ENCODE results near the gene GPRC5B. TPM values are rescaled to one million over a fixed set of nuclear protein-coding genes. Genes with fewer than 3 reads are reported as not detected.

Gene GPRC5B
- total RNA-seq, 1 experiment from 2014 or later, result 137 TPM

- Mint-ChIP-seq H3K4me3 (no peak overlapping the region), H3K27ac (no peak overlapping the region; a peak in 2 of 7 replicates), H3K4me1 (peaks cover 16 to 20% of the 10 kb centered on the region in 2 experiments), H3K36me3 (ENCODE audit: insufficient read depth in 1 of 3, low read depth in 3 of 3) (peaks cover 20 to 36% (median 23%) of the 10 kb centered on the region in 3 experiments), H3K9me3 (peaks cover 36 to 38% of the 10 kb centered on the region in 2 experiments), H3K27me3 (ENCODE audit: low read depth) (no peaks in the 10 kb centered on the region)
- no peak for DNase-seq
- no peaks in the 10 kb centered on the region for H4K20me1 ChIP-seq (ENCODE audit: control insufficient read depth, insufficient read depth, insufficient read length)
- H2BK12ac ChIP-seq (ENCODE audit: insufficient read length, low read depth, low read length), result no peak overlapping the region
- H3K27ac ChIP-seq (ENCODE audit: insufficient read length, low read depth, low read length), result no peak overlapping the region
- peaks cover 17% of the 10 kb centered on the region for H3K9me3 ChIP-seq (ENCODE audit: control insufficient read depth, low read depth, low read length)
- H3K23ac ChIP-seq (ENCODE audit: insufficient read length, low read depth, low read length), result no peak overlapping the region
- no peak overlapping the region for H2BK5ac ChIP-seq (ENCODE audit: insufficient read length, low read length)
- no peaks in the 10 kb centered on the region; the same call in 1 of the 2 replicates for H3K4me1 ChIP-seq (ENCODE audit: insufficient read depth, low read length)
- no peak overlapping the region for H3K14ac ChIP-seq (ENCODE audit: insufficient read depth, low read length)
- no CpG with 5 or more reads among the region's 5 CpGs for WGBS (ENCODE audit: extremely low coverage, insufficient read length, low lambda C conversion rate)
- H3K18ac ChIP-seq (ENCODE audit: insufficient read length, low read depth, low read length), result no peak overlapping the region
- no peak overlapping the region for H2BK120ac ChIP-seq (ENCODE audit: low read depth, low read length, poor library complexity, severe bottlenecking)
- no peaks in the 10 kb centered on the region for H3K79me2 ChIP-seq (ENCODE audit: insufficient read depth, low read length)
- H2AK5ac ChIP-seq (ENCODE audit: insufficient read length, low read length), result no peak overlapping the region
- no peak overlapping the region for H3K4me2 ChIP-seq (ENCODE audit: insufficient read depth, insufficient read length, low read length)
- no peak for TF ChIP-seq CTCF (conservative IDR thresholded peaks at IDR 0.05)
- H3K9ac ChIP-seq (ENCODE audit: extremely low read depth, insufficient read length, low read length), result no peak overlapping the region
- no peak overlapping the region for H4K8ac ChIP-seq (replicated peaks; ENCODE audit: insufficient read length, low read depth, low read length)
- H2BK20ac ChIP-seq (ENCODE audit: low read depth, low read length, poor library complexity, severe bottlenecking), result no peak overlapping the region
- H3K56ac ChIP-seq (ENCODE audit: insufficient read length, low read depth, low read length), result no peak overlapping the region
- H3K4ac ChIP-seq (ENCODE audit: low read depth, low read length), result no peak overlapping the region
- no peaks in the 10 kb centered on the region for H3K79me1 ChIP-seq (ENCODE audit: insufficient read depth, low read depth, low read length, poor library complexity, severe bottlenecking)
- H3T11ph ChIP-seq (ENCODE audit: low read length), result no peak overlapping the region
- H2BK15ac ChIP-seq (ENCODE audit: low read depth, low read length), result no peak overlapping the region
- no peaks in the 10 kb centered on the region for H3K23me2 ChIP-seq (ENCODE audit: insufficient read length, low read depth, low read length, poor library complexity, severe bottlenecking)
- H2AFZ ChIP-seq (ENCODE audit: low read length), result no peak overlapping the region
- H4K91ac ChIP-seq (ENCODE audit: insufficient read length, low read depth, low read length), result no peak overlapping the region
- H3K27me3 ChIP-seq (ENCODE audit: insufficient read depth, low read length), result no peaks in the 10 kb centered on the region
- H4K5ac ChIP-seq (ENCODE audit: insufficient read length, low read depth, low read length), result no peak overlapping the region
Measured at GRCh38 chr16:19808061-19808641, 76.5 kb downstream of the GPRC5B start.

Other genes starting within 250 kb of the GPRC5B start
- 88.4 and 93.9 TPM in 2 replicates for gene KNOP1, start 166.6 kb downstream of the GPRC5B start, total RNA-seq (2021)
- gene IQCK, start 166.6 kb downstream of the GPRC5B start, total RNA-seq (2021), result 5.8 and 9.0 TPM in 2 replicates
- gene GPR139, start 189.0 kb upstream of the GPRC5B start, total RNA-seq (2021), result 0.22 TPM in 1 of 2 replicates, not detected in the other

Measured in H9 (cell line).